Stimulated activated CD4-positive, alpha-beta T cell treated with anti-CD3 and anti-CD28 coated beads, Interleukin-4, amount 100 ng/mL, for 4 hours (primary cell): ENCODE data around the gene TAF4B.
"Not testable (repeated sequence)": the region's sequence is repeated elsewhere in the genome, so short reads cannot be mapped to it uniquely, and the experiment has no call there.

ENCODE experiments used
- DNase-seq, 2 experiments: peaks; one replicate each; pipeline ENCODE4 v3.0.0-alpha.2; 2020

TAF4B gene

DNA sequence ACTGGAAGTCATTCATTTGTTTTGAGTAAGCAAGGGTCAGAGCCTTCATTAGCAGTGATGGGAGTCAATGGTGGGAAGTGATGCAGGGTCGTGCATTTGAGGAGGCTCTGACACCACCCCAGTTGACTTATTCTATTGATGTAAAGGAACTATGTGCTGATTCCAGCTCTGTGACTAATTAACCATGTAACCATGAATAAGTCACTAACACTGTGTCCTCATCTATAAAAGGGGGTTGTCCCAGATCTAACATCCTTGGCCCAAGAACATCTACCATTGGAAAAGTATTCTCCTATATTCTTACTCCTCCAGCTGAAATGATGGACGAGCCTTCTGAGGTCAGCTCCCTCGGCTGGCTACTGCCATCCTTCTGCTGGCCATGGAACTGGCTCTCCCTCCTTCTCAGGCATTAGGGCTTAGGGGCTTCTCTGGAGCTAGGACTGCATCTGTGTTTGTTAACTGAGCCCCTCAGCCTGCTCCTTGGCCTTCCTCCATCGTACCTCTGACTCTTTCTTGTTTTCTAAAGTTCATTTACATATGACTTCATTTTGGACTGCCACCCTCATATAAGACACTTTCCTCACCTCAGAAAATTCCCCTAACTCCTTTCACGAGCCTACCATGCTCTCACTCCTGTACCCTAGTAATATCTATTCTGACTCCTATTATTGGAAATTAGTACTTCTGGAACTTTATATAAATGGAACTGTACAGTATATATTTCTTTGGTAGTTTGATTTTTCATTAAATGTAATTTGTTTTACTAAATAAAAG, 206.6 kb downstream of the TAF4B start:
- DNase-seq: no peak

DNA sequence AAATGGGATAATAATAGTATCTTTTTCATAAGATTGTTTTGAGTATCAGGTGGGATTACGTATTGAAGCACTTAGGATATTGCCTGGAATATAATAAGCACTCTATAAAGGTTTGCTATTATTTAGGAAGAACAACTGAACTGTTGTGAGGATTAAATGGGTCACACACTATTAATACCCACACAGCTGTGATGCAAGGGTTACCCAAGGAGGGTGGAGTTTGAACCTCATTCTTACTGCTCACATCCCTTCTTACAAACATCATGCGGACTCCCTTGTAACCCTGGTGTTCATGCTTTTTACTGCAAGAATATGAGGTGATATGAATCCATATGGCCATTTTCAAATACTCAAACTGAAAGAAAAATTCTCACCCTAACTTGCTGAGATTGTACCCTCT, 208.6 kb downstream of the TAF4B start:
- DNase-seq: no peak

DNA sequence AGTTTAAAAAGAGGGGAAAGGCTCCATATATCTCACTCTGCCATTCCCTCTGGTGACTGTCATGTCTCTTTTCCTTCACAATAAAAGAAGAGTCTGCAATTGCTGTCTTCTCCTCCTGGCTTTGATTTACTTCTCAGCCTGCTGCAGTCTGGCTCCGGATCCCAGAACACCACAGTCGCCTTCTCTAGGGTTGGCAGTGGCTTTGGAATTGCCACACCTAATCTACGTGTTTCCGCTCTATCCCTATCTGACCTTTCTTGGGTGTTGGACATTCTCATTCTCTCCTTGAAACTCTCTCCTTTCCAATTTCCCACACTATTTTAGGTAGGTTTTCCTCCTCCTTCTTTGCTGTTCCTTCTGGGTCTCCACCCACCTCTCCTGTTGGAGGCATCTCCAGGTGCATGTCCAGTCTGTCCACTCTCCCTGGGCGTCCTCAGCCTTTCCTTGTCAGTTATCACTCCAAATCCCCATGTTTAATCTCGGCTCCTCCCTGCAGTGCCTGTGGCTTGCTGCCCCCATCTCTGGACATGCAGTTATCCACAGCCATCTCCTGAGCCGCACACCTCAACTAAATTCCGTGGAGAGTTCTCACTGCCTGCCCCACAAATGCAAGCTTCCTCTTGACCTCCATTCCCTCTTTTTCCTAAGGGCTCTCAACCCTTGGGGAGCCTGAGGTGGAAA, 209.3 kb downstream of the TAF4B start:
- DNase-seq: no peak

DNA sequence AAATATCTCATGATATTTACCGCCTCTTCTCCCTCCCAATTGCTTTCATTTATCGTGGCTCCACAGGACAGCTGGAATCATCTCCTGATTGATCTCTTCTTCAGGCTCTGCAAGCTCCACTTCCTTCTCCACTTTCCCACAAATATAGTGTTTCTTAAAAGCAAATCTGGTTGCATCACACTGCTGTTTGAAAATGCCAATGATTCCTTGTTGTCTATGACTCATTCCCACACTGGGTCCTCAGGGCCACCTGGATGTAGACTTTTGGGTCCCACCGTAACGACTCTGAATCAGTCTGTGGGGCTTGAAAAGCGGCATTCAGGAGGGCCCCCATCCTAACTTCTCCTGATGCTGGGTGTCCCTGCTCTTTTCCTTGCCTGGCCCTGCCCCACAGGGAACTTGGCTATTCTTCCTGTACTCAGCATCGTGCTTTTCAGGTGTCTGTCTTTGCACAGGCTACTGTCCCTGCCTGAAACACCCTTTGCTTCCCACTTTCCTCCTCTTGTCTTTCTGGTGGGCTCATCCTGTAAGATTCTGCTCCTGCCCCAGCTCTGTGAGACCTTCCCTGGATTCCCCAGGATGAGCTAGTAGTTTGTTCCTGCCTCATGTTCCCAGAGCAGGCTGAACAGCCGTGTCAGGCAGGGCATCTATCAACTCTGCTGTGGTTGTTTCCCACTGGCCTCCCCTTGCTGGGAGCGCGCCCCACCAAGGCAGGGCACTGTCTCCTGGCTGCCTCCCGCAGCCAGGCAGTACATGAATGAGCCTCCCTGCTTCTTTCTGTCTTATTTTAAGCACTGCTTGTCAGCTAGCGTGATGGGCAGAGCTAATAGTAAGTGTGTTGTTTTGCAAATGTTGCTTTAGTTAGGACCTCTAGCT, 210.2 kb downstream of the TAF4B start:
- no peak for DNase-seq

DNA sequence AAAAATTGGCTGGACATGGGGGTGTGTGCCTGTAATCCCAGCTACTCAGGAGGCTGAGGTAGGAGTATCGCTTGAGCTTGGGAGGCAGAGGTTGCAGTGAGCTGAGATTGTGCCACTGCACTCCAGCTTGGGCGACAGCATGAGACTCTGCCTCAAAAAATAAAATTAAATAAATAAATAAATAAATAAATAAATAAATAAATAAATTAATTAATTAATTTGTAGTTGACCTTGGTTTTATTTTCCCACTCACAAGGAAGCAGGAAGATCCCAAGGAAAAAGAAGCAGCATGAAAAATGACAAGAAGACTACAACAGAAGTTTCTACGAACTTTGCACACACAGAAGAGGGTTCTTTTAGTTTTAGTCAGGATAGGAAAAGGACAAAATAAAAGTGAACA, 211.4 kb downstream of the TAF4B start:
- not testable (repeated sequence) for DNase-seq

DNA sequence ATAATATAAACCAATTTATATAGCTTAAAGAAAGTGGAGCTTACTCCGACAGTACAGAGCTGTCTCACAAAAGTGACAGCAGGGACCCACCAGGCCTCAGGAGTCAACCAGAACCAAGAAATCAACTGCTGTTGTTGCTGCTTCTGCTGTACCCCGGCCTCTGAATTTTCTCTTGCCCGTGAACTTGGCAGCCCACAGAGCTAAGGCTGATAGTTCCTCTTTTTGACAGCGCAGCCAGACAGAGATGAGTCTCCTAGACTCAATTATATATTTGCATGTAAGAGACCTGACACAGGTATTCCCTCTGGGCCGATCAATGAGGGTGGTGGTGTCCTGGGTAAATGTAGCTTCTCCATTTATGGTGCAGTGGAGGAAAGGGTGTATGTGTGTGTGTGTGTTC, 212.7 kb downstream of the TAF4B start:
- no peak for DNase-seq

DNA sequence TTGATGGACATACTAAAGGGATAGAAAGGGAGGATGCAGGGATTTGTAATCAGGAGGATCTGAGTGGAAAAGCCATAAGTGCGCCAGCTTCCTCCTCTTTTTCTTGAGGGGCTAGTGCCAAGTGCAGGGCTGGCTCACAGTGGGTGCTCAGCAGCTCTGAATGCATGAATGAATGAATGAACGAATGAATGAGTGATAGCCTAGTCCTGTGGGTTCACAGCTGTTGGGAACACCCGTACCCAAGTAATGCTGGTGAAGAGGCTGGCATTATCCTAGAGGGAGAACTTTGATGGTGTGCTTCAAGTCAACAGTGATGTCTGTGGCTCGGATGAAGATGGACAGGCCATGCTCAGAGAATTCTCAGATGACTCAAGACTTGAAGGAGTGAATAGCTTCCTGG, 213.3 kb downstream of the TAF4B start:
- DNase-seq: no peak

DNA sequence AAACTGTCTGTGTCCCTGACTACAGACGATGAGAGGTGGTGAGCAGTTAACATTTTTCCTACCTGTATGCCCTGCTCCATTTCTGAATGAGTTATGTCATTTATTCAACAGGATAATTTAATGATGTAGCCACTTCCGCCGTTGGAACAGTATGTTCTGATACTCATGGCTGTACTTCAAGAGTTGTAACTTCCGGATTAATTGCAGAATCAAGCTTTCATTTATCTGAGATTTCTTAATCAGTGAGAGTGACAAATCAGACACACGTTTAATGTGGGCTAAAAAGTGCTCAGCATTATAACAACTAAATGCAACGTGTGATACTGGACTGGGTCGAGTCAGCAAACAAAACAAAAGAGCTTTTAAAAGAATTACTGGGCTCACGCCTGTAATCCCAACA, 214.4 kb downstream of the TAF4B start:
- DNase-seq: no peak
